Activated CD4-positive, alpha-beta T cell treated with anti-CD3 and anti-CD28 coated beads, Interleukin-2, amount 50 U/mL, for 16 hours (primary cell): ENCODE measurements around the gene POU2AF1.
"Not testable (repeated sequence)": the region's sequence is repeated elsewhere in the genome, so short reads cannot be mapped to it uniquely, and the experiment has no call there.

ENCODE experiments used
- DNase-seq: peaks from one replicate; pipeline ENCODE4 v3.0.0-alpha.2; 2020

Gene POU2AF1

DNA sequence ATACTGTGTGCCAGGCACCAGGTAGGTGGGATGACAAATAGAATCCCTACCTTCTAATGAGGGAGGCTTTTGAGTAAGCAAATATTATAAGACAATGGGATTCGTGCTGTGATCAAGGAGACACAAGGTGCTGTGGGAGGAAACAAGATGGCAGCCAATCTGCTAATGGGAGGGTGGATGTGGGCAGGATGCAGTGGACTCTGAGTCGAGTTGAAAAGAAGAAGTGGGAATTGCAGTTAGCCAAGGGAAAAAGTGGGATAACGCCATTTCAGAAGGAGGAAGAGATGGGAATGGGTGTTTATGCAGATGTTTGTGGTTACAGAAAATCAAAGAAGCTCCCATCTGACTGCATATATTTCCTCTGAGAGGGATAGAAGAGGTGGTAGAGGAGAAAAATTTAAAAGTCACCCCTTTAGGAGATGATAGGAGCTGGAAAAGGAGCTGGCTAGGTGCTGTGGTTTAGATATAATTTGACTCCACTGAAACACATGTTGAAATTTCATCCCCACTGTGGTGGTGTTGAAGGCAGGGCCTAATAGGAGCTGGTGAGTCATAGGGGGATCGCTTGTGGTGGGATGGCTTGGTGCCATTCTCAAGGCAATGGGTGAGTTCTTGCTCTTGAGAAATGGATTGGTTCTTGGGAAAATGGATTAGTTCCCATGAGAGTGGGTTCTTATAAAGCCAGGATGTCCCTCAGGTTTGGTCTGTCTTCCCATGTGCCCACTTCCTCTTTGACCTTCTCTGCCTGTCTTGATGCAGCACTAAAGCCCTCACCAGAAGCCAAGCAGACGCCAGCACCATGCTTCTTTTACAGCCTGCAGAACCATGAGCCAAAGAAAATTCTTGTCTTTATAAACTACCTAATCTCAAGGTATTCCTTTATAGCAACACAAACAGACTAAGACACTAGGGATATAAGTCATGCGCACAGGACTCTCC, 30.0 kb upstream of the POU2AF1 start:
- no peak for DNase-seq

DNA sequence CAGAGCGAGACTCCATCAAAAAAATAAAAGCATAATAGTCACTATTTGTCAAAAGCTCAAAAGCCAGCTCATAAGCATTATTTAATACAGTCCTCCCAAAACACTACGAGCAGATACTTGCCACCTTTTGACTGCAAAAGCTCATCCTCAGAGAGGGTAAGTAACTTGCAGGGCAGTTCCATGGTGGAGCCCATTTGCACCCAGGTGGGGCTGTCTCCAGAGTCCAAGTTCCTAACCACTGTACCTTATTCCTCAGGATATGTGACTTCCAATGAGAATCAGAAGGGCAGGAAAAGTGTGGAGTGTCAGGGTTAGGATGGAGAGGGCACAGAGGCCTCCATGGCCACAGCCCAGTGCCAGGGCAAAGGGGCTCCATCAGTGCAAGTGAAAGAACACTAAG, 28.6 kb upstream of the POU2AF1 start:
- no peak for DNase-seq

GRCh38 chr11:111406589-111406988, 27.5 kb upstream of the POU2AF1 start:
- no peak for DNase-seq

DNA sequence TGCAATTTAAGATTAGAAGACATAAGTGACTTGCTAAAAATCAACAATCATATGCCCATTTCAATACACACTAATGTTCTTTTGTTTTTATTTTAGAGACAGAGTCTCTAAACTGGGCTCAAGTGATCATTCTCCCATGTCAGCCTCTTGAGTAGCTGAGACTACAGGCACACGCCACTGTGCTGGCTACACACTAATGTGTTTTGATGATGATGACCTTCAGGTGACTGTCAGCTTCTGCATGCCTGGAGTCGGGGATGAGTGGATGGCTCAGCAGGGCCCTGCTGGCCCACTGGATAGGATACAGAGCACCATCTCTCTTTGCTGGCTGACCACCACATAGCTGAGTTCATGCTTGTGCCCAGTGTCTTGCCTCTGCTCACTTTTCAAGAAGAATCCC, 27.0 kb upstream of the POU2AF1 start:
- no peak for DNase-seq

DNA sequence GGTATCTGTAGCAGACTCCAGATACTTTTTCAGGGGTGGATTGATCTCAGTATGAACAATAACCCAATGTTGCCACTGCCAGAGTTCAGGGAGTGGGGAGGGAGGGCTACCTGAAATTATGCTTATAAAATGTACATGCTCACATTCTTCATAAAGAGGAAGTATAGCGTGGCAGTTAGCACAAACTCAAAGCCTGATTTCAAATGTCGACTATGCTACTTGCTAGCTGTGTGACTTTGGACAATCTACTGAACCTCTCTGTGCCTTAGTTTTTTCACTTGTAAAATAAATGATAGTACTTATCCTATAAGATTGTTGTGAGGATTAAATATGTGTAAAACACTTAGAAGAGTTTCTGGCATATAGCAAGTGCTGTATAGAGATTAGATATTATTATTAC, 26.5 kb upstream of the POU2AF1 start:
- DNase-seq = no peak

- DNase-seq = no peak
Observed at GRCh38 chr11:111403051-111403726, 24.1 kb upstream of the POU2AF1 start.

- DNase-seq = no peak
Observed at GRCh38 chr11:111402411-111402810, 23.3 kb upstream of the POU2AF1 start.

DNA sequence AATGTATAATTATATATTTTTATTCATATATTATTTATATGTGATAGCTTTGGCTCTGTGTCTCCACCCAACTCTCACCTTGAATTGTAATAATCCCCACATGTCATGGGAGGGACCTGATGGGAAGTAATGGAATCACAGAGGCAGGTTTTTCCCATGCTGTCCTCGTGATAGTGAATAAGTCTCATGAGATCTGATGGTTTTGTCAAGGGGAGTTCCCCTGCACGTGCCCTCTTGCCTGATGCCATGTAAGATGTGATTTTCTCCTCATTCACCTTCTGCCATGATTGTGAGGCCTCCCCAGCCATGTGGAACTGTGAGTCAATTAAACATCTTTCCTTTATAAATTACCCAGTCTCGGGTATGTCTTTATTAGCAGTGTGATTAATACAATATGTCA, 22.9 kb upstream of the POU2AF1 start:
- DNase-seq = not testable (repeated sequence)

GRCh38 chr11:111400595-111400994, 21.5 kb upstream of the POU2AF1 start:
- DNase-seq = no peak

DNA sequence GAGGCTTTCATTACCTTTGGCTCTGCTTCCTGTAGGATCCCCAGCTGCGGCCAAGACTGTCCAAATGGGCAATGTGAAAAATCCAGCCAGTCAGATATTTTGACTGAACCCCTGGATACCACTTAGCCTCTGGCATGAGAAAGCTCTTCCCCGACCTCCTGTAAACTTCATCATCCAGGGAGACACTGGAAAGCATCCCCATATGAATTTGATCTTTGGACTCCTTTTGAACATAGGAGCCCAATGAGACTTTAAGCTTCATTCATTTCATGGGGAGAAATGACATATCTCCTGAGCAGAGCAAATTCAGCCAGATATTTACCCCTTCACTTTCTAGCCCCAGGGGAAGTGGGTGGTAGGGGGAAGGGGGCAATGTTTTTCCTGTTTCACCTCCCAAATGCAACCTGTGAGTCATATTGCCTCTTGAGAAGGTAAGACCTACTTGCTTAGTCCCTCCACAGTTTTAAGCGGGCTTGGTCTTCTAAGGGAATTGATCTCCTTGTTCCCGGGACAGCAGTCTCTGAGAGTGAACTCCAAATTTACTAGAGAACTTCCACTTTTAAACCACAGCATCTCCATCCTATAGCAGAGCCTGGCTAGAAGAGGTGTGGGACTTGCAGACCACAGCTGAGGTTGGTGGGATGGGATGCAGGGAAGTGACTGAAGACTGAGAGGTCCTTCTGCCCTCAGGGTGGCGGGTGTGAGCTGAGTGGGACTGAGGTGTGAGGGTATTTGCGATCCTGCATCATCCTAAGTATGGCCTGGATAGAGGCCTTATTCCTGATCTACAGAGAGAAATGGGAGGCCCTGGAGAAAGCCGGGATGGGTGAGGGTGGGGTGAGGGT, 20.3 kb upstream of the POU2AF1 start:
- DNase-seq = no peak

GRCh38 chr11:111397034-111397433, 18.0 kb upstream of the POU2AF1 start:
- no peak for DNase-seq

GRCh38 chr11:111395749-111396148, 16.7 kb upstream of the POU2AF1 start:
- no peak for DNase-seq

- DNase-seq = no peak
Observed at GRCh38 chr11:111395081-111395480, 16.0 kb upstream of the POU2AF1 start.

DNA sequence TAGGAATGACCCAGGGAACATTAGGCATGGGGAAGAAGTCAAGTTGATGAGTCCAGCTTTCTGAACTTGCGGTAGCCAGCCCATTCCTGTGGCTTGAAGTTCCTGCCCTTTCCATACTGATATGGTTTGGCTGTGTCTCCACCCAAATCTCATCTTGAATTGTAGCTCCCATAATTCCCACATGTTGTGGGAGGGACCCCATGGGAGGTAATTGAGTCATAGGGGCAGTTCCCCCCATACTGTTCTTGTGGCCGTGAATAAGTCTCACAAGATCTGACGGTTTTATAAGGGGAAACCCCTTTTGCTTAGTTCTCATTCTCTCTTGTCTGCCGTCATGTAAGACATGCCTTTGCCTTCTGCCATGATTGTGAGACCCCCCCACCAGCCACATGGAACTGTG, 15.1 kb upstream of the POU2AF1 start:
- not testable (repeated sequence) for DNase-seq

GRCh38 chr11:111393585-111393984, 14.5 kb upstream of the POU2AF1 start:
- no peak for DNase-seq

- DNase-seq = no peak
Observed at GRCh38 chr11:111393096-111393495, 14.0 kb upstream of the POU2AF1 start.

GRCh38 chr11:111392552-111392951, 13.5 kb upstream of the POU2AF1 start:
- DNase-seq = no peak

DNA sequence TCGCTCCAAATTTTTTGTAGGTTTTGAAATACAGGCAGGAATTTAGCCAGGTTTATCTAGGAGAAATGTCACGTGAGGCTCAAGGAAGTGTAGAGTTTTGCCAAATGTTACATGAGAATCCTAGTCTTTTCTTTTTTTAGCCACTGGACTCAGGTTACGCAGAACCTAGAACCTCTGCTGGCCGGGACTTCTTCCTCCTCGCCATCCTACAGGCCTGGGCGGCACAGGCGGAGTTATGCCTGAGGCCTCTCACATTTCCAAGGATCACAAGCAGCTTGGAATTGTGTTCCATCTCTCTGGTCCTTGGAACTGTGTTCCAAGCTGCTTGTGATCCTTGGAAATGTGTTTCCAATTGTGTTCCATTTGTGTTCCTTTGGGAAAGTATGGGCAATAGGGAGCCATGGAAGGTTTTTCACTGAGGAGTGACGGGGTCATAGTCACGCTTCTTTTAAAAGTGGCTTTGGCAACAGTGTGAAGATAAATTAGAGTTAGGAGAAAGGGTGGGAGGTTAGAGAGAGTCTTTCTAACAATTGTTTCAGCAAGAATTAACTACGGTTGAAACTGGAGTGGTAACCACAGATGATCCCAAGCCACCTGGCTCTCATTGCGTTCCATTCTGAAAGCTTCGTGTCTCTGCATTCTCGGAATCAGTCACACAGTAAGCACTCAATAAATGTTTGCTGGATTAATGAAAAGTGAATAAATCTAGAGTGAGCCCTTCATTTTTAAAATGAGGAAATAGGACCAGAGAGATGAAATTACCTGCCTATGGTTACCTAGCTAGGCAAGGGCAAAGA, 12.5 kb upstream of the POU2AF1 start:
- no peak for DNase-seq

- DNase-seq = no peak
Observed at GRCh38 chr11:111388842-111389241, 9.8 kb upstream of the POU2AF1 start.

DNA sequence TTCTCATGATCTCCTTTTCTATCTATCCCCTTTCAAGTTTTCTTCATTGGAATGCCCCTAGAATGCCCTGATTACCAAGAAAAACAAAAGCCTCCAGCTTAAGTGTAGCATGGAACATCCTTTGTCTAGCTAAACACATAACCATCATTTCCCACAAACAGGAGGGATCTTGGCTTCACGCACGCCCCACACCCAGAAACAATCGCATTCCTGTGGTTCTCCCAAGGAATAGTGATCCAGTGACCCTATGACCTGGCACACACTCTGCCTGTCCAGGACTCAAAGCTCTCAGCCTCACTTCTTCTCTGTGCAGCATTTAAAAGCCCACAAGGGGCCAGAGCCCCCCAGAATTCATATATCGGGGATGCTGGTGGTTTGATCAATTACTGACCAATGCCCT, 9.3 kb upstream of the POU2AF1 start:
- DNase-seq = no peak

- no peak for DNase-seq
Observed at GRCh38 chr11:111387363-111387762, 8.3 kb upstream of the POU2AF1 start.

GRCh38 chr11:111386611-111387150, 7.6 kb upstream of the POU2AF1 start:
- DNase-seq = no peak
